NCI-H2081 (cell line): ENCODE results near the gene TUB.

Experiments used
- DNase-seq, 2 experiments: peaks; one replicate each; lab custom pipeline; 2025; lab: John Stamatoyannopoulos, UW

The TUB gene, protein sequence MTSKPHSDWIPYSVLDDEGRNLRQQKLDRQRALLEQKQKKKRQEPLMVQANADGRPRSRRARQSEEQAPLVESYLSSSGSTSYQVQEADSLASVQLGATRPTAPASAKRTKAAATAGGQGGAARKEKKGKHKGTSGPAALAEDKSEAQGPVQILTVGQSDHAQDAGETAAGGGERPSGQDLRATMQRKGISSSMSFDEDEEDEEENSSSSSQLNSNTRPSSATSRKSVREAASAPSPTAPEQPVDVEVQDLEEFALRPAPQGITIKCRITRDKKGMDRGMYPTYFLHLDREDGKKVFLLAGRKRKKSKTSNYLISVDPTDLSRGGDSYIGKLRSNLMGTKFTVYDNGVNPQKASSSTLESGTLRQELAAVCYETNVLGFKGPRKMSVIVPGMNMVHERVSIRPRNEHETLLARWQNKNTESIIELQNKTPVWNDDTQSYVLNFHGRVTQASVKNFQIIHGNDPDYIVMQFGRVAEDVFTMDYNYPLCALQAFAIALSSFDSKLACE

DNA sequence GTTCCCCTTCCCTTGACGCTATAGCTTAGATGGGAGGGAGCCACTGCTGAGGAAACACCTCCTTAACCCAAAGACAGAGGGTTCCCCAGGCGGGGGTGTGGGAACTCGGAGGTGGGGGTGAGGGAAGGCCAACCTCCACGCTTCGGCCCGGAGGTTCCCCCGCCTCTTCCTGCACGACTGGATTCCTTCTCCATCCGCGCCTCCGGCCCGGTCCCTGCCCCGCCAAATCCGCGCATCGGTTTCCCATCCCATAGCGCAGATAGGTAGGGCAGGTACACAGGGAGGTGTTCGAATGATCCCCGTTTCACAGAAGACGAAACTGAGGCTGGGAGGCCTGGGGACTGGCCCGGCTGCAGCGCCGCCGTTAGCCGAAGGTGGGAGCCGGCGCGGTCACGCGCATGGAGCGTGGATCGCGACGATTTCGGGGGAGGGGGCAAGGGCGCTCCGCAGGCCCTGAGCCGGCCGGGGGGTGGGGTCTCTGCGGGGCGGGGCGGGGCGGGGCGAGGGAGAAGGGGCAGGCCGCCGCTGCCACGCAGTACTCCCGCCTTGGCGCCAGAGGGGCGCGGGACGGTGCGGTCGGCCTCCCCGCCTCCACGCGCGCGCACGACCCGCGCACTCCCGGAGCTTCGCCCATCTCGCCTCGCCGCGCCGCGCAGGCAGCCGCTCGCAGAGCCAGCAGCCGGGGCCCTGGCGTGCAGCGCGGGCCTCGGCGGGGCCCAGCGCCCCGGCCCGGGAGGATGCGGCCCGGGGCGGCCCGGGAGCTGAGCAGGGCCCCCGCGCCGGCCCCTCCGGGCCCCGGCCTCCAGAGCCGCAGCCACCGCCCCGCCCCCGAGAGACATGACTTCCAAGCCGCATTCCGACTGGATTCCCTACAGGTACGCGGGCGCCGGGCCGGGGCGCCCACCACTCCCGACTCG is at the start of gene TUB:
Gene TUB, plus strand, starts transcription at position 538 of the 917 bp plus-strand sequence. Its CDS starts 300 bp downstream, at position 838.
- DNase-seq, result peak in 1 of 2 experiments; percentile 41

GRCh38 chr11:8031248-8032115 is 49.5 kb upstream of the TUB start:
- DNase-seq, result no peak

DNA sequence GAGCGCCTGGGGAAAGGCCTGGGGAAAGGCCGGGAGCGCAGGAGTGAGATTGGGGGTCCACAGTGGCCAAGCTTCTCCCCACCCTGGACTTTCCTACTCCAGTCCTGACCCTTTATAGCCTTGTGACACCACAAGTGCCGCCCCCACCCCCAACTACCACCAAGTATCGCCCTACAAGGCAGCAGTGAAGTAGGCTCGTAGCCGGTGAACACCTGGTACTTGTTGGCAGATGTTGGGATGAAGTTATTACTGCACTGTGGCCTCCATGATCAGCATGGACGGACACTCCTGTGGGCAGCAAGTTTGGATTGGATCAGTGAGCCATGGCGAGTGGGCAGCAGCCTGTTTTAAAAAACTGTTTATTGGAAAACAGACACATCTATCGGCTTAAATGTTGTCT is 48.9 kb upstream of the TUB start:
- no peak for DNase-seq

DNA sequence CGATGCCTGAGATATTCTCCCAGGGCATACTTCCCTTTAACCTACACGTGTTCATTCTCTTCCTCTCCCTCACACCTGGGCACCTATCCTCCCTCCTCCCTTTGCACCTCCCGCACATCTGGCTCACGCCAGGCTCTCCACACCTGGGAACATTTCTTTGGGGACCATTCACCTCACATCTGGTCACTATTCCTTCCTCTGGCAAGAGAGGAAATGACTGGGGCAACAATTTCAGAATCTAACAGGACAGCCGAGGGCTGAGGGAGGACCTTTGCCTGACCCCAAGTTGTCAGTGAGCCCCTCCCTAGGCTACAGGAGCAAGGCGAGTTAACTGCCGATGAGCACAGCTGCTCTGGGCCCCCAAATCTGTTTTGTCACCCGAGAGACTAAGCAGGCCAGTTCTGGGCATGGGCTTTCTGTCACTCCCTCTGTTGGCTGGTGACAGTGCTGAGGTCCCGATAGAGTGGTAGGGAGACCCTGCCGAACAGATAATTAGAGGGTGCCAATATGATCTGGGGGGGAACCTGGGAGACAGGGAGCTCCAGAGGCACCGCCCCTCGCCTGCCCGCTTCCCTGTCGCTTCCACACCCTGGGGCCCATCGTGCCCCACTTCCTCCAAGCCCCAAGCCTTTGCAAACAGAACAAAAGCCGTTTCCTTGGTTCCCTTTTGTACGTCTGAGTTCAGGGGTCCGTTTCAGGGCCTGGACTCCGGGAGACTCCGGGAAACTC is 48.3 kb upstream of the TUB start:
- no peak for DNase-seq

- peak; percentile 36 to 51 for DNase-seq
These were observed 47.5 kb upstream of the TUB start for GRCh38 chr11:8033305-8034105.

DNA sequence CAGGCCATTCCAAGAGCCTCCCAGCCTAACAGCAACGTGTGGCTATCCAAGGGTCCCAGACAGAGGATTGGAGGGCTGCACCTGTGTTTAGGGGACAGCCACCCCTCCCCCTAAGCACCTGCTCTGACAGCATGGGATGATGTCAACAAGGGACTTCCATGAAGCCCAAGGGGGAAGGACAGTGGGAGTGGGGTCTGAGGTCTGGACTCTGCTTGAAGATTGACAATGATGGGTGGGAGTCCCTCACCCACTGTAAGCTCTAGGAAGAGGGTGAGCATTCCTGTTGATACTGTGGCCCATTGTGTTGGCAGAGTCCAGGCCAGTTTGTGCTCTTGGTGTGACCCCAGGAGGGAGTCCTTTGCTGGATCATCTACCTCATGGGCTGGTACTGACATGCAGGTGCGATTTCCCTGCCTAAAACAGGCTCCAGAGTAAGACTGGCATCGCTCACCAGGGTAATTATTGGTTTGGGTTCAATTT is 46.9 kb upstream of the TUB start:
- no peak for DNase-seq

GRCh38 chr11:8034604-8035190 is 46.3 kb upstream of the TUB start:
- DNase-seq, result no peak

DNA sequence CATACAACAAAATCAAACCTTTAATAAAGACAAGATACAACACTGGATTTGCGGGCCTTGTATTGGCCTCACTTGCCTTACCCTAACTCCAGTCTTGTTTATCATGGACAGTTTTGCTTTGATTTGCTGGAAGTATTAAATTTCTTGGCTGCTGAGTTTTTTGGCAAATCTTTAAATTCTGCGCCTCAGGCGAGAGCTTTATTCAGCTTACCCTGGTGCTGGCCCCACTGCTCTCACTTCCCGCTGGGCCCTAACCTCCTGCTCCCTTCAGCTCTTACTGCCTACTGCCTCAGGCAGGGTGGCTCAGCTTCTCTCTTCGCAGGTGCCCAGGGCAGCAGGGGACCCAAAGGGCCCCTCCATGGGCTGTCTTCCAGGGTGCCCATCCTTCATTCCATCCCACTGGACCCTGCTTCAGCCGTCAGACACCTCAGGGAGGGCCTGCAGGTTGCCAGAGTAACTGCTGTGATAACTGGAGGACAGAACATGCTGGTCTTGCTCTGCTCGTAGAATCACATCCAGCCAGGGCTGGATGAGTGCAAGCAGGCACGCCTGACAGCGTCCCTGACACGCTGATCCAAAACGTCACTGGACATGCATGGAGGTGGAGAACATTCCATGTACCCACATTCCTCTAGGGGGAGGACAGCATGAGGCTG is 45.7 kb upstream of the TUB start:
- DNase-seq, result no peak

GRCh38 chr11:8036002-8036802 is 44.8 kb upstream of the TUB start:
- DNase-seq, result no peak

- no peak for DNase-seq
These were observed 44.0 kb upstream of the TUB start for GRCh38 chr11:8036986-8037385.

GRCh38 chr11:8038393-8038792 is 42.6 kb upstream of the TUB start:
- no peak for DNase-seq

GRCh38 chr11:8038811-8039529 is 42.0 kb upstream of the TUB start:
- DNase-seq, result no peak

DNA sequence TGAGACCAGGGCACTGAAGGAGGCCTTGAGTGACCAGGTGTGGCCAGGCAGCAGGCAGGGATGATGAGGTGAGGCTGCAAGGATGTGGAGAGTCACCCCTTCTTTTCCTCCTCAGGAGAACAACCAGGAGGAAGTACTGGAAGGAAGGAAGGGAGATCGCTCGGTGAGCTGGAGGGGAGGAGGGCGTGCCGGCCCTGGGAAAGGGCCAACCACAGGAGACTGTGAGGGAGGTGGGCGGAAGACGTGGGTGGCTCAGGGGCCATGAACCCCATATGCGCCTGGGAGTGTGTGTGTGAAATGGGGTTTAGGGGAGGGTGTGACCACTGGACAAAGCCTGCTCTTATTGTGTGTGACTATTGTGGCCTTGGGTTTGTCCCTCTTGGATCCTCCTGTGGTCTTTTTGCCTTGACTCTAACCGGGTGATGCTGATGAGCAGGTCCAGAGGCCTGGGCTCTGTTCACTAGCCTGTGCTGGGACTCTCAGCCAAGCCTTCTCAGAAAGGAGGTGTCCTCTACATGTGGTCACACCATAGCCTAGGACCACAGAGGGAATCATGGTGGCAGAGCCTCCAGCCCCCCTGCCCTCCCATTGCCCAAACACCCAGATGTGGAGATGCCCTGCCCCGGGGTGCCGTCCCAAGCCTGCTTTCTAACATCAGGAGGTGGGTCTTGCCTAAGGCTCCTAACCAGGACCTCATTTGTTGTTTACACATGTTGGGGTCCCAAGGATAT is 41.3 kb upstream of the TUB start:
- DNase-seq, result no peak

DNA sequence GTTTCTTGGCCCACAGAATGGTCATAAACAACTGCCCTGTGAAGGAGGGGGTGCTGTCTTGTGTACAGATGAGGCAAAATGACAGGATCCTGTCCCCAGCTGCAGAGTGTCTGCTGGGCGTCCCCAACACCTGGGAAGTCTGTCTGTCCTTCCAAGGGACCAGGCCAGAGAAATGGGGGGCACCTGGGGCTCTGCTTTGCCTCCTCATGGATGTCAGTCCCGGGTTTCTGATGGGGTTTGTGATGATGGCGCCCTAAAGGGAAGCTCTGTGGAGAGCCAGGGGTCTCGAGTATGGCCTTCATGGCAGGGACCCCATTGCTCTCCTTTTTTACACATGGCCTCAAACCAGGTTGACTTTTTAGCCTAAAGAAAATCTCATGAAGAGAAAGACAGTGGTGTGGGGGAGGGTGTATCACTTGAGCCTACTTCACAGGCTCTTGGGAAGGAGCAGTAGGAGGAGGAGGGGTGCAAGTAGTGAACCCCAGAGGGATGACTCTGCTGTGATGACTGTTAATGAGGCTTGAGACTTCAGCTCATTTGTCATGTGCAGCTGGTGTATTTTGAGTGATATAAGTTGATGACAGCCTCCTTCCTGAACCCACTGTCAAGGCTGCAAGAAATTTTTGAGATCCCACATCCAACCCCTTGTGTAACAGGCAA is 40.6 kb upstream of the TUB start:
- no peak for DNase-seq

DNA sequence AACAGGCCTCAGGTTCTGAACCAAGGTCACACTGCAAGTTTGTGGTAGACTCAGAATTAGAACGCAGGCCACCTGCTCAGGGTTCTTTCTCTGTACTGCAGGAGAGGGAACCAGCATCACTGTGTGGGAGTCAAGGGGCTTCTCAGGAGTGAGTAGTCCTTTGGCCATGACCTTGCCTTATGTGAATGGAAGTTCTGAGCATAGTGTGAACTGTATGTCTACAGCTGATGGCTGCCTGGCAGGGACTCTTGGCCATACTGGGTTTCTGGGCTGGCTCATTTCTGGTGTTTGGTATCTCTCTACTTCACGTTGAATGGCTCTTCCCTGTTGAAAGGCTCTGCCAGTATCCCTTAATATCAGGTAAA is 40.1 kb upstream of the TUB start:
- no peak for DNase-seq

DNA sequence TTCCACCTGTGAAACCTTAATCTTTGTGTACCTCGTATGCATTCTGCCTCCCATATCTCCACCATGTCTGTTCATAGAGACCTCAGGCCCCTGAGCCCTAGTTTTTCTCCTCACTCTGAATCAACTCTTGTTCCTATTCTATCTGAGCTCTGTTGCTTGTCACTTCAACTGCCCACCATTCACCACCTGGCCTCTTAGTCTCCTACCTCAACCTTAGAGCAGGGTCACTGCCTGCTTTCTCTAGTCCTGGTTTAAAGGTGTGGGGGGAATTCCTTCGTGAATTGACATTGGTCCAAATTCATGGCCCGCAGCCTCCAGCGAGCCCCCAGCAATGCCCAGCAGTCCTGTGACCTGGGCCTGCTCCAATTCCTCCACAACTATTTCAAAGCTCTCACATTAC is 39.4 kb upstream of the TUB start:
- no peak for DNase-seq

- DNase-seq, result no peak
These were observed 37.3 kb upstream of the TUB start for GRCh38 chr11:8043756-8044155.
